Head of caudate nucleus (tissue), 42 donors: ENCODE measurements around the gene ARHGDIA.

Experiments
- DNase-seq, 42 donors: peaks; one replicate each; pipeline versions ENCODE4 v3.0.0 to v3.0.0-alpha.2; 2020 to 2021; ENCODE audit warnings: mixed read lengths in 7 of 42
- intact Hi-C: fragments of 100-400 bp; cut with DNase I; formaldehyde crosslinking; loops from one replicate; pipeline ENCODE4 v1.15.0; 2022

Gene ARHGDIA

DNA sequence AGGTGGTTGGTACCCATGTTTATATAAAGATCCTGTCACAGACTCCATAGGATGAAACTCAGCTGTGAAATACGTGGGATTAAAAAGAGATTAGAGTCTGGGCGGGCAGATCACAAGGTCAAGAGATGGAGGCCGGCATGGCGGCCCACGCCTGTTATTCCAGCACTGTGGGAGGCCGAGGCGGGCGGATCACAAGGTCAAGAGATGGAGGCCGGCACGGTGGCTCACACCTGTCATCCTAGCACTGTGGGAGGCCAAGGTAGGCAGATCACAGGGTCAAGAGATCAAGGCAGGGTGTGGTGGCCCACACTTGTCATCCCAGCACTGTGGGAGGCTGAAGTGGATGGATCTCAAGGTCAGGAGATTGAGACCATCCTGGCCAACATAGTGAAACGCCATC, 24.3 kb upstream of the ARHGDIA start:
- DNase-seq: no peak
- intact Hi-C loops: no loop called here

GRCh38 chr17:81891303-81891552, 20.1 kb upstream of the ARHGDIA start:
- intact Hi-C loops: no loop called here
- no peak for DNase-seq

DNA sequence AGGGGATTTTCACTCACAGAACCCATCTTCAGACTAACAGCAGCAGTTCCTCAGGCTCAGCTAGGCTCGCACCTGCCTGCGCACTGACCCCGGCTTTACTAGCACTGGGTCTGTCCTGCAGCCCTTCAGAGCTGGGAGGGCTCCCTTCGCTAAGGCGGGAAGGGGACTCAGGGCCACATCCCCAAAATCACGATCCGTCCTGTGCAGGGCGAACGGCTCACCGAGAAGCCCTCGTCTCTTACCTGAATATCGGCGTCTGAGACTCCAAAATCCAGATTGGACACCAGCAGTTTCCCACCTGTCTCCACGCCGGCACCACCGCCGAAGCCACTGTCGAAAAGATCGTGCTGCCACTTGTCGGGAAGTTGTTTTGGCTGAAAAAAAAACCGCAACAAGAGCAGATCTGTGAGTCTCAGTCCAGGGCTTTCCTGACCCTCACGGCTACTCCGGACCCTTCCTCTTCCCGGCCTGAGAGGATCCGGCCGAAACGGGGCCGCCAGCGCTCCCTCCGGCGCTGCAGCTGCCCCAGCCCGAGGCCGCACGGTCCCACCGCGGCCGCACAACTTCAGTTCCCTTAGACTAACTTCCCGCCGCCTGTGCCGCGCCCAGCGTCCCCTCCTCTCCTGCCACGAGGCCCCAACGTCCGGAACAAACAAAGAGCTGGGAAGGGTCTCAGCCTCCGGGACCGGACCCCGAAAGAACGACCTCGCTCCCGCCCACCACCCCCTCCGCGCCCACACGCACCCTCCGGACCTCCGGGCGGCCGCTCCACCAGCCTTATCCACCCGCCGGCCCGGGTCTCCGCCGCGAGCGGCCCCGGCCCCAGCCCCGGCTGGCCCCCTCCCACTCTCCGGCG, 19.5 kb upstream of the ARHGDIA start:
- intact Hi-C loops: no loop called here
- DNase-seq: no peak

DNA sequence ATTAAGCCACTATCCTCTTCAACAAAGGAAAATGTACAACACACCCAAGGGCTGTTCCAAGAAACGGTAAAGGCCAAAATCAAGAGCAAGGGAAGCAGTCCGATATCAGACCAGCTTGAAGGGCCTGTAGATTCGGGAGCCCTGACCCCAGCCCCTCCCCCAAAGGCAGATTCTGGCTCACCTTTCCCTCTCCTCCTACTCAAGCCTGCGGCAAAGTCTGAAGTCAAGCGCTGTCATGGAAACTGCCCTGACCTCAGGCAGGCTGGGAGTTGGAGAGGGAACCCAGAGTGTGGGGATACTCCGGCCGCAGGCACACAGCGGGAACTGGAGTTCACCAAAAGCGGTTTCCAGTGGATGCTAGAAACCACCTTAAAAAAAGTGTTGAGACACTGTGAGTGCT, 18.5 kb upstream of the ARHGDIA start:
- DNase-seq: no peak
- intact Hi-C loops: no loop called here

DNA sequence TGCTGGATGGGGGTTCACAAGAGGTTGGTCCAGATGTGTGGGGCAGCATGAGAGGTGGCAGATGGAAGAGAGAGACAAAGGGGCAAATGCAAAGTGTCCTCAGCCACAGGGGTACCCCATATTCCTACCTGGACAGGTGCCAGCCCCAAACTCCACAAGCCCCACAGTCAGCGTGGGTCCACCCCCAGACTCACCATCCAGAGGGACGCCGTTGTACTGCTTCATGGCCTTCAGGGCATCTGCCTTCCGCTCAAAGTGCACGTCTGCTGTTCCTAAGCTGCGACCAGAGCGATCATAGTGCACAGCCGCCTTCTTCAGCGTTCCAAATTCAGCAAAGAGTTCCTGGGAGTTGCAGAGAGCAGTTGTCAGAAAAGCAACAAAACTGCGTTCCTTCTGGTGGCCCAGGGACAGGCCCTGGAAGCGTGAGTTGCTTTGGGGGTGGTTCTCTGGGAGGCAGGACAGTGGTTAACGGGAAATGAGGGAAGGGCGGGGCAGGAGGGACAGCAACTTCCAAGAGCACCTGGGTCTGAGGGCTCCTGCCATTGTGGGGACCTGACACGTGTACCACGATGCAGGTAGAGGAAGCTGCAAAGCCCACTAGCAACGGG, 18.0 kb upstream of the ARHGDIA start:
- intact Hi-C loops: no loop called here
- no peak for DNase-seq

- intact Hi-C loops: no loop called here
- DNase-seq: no peak
Measured at GRCh38 chr17:81888105-81888987, 17.2 kb upstream of the ARHGDIA start.

GRCh38 chr17:81885869-81886548, 14.9 kb upstream of the ARHGDIA start:
- intact Hi-C loops: no loop called here
- DNase-seq: no peak

GRCh38 chr17:81885454-81885853, 14.3 kb upstream of the ARHGDIA start:
- intact Hi-C loops: no loop called here
- no peak for DNase-seq

GRCh38 chr17:81884968-81885367, 13.8 kb upstream of the ARHGDIA start:
- no peak for DNase-seq
- intact Hi-C loops: no loop called here

DNA sequence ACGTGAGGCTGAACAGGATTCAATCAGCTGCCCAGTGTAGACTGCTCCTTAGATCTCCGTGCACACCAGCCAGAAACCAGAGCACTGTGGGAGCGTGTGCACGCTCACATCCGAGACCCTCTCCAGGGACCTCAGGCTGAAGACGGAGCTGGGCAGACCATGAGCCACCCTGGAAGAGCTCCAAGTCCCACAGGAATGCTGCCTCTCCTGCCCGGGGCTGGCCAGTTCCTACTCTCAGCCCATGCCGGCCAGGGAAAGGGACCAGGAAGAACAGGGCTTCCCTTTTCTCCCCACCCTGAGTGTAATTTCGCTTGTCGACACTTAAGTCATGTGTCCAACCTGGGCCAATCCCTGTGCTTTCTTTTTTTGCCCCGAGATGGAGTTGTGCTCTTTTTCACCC, 13.4 kb upstream of the ARHGDIA start:
- DNase-seq: no peak
- intact Hi-C loops: no loop called here

DNA sequence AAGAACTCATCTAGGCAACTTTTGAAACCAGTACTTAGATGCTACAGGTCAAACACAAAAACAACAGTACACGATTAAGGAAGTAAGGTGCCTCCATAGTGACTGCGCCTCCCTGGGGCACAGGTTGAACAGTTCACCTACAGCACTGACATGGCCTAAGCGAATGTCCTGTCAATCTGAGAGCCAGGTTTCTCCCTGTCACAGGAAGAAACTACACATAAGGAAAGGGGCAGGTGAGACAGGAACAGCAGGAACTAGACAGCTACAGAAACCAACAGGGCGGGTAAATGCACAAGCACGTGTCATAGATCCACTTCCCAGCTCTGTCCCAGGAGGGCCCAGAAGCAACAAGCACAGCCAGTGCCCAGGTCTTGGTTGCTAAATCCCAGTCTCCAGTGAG, 8.0 kb upstream of the ARHGDIA start:
- intact Hi-C loops: no loop called here

DNA sequence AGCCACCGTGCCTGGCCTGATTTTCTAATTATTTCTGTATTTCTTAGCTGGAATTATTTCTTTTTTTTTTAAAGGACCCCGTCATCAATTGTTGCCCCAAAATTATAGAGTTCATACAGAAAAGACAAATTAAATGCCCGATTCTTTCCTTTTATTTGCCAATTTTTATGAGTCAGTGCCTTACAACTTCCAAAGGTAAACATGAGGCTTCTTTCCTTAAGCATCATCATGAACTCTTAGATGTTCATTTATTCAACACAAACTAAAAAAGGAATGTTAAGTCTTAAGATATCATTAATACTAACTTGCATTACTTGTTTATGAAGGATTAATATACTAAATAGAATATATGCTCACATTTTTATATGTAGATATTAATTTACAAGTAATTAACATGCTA, 7.2 kb upstream of the ARHGDIA start:
- no peak for DNase-seq
- intact Hi-C loops: no loop called here

More for the DNA sequence above, 8.0 kb upstream of the ARHGDIA start:
- no peak for DNase-seq

DNA sequence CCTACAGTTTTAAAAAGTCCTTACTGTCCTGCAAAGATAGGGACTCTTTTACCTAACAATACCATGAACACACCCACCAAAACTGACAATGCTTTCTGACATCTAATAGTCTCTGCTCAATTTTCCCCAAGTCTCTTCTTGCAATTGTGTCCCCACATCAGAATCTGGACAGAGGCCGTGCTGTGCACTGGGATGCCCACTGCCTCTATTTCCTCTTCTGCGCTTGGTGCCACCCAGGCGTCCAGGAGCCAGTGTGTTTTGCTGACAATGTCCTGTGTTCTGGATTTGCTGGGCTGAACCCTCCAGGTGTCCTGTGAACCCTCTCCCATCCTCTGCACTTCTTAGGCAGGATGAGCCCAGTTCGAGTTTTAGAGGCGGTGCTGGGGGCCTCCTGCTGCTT, 6.4 kb upstream of the ARHGDIA start:
- no peak for DNase-seq
- intact Hi-C loops: no loop called here

DNA sequence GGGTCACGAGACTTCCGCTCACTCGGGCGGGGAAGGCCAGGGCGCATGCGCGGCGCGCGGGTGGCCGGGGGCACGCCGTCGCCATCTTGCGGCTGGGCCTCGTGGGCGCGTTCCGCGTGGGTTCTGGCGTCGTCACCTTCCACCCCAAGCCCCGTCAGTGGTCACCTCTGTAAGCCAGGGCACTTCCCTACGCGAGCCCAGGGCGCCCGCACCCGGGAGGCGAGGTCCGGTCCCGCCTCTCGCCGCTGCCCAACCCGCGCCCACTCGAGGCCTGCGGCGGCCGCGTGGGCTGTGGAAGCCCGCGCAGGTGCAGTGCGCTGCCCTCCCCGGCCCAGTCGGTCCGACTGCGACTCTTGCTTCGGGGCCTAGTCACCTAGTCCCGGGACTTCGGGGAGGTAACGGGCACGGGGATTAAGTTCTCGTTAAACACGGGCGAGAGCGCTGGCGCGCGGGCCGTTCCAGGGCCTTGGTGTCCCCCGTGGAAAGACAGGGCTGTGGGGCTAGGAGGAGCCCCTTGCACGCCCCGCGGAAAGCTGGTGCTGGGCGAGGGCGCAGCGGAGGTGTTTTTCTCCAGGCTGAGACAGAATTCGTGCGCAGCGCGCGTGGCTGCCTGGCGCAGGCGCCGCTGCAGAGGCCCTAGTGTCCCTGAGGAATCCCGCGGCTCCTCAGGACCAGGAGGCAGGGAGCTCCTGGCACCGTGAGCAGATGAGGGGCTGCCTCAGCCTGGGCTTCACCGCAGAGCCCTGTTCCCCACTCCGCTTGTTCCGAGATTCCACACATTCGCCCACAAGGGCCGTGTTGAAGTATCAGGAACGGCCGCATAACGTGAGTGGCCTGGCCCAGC, 472 bp upstream of the ARHGDIA start:
- DNase-seq: peak; percentile 74 to 97 (median 93)
- intact Hi-C loops: no loop called here

GRCh38 chr17:81870131-81870980, 781 bp downstream of the ARHGDIA start:
- intact Hi-C loops: no loop called here
- DNase-seq: peak in 9 of 42 donors; percentile 14 to 53 (median 22)

- intact Hi-C loops: no loop called here
- peak in 13 of 42 donors; percentile 14 to 61 (median 38) for DNase-seq
Measured at GRCh38 chr17:81869221-81870130, 1.7 kb downstream of the ARHGDIA start.
